Medulla oblongata (tissue), 1 donor: ENCODE data around the gene SIT1.

Experiments
- DNase-seq: peaks from one replicate; pipeline ENCODE4 v3.0.0-alpha.2; 2015; ENCODE audit errors: extremely low spot score

Gene SIT1

DNA sequence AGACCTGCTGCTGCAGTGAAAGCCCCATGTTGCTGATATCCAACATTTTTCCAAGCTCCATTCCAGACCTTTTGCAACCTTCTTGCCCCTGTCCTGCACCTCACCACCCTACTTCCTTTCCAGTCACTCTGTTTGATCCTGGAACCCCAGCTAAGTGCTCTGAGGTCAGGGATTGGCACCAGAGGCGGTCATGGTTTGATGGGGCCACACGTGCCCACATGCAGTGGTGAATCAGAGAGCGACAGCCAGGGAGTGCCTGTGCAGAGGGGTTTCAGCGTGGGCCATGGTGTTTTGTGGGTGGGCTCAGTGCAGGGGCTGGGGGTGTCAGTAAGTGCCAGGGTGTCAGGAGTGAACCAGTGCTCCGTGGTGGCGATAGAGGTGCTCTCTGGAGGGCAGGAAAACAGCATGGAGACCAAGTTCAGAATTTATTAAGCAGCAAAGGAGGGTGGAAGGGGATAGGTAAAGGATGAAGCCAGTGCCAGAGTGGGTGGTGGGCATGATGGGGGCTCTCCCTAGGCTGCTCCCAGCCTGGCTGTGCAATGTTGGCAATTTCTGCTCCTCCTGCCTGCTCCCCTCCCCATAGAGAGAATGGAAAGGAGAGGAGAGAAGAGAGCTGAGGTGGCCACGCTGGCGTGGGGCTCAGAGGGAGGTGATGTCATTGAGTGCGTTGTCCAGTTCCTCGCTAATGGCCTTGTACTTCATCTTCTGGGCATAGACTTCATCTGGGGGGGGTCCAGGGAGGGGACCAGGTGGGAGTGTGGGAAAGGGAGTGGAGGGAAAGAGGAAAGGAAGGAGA is 32.0 kb upstream of the SIT1 start:
- DNase-seq: no peak

DNA sequence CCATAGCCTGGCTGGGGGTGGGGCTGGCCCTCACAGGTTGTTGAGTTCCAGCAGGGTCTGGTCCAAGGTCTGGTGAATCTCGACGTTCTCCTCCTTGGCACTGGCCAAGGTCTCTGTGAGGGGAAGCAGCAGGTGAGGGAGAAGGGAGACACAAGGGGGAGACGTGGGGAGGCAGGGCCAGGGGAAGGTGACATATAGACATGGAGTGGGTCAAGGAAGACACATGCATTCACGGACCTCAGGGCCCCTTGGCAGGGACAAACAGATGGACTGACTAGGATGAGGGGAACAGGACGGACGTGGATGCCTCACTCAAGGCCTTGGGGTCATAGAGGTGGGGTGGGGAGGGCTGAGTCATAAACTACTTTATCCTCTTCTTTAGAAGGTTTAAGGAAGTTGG is 31.3 kb upstream of the SIT1 start:
- DNase-seq: no peak

DNA sequence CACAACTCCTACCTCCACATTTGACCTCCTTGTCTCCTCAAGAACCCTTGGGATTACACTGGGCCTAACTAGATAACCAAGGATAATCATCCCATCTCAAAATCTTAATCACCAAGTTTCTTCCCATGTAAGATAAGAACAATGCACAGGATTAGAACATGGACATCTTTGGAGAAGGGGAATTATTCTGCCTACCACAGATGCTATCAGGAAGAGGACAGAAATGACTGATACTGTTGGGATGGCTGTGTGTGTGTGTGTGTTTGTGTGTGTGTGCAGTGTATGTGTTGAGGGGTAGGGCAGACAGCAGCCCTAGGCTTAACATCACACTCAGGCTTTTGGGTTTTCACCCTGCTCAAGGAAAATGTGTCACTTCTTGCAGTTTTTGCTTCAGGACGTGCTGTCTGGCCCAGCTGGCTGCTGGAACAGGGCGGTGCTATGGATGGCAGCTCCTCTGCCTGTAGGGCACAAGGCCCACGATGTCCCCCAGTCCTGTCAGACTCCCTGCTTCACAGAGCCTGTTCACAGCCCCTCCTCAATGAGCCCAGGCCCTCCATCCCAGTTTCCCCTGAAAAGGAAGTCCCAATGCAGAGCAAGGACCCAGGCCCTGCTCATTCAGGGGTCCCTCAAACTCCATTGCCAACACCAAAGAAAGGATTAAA is 30.7 kb upstream of the SIT1 start:
- no peak for DNase-seq

DNA sequence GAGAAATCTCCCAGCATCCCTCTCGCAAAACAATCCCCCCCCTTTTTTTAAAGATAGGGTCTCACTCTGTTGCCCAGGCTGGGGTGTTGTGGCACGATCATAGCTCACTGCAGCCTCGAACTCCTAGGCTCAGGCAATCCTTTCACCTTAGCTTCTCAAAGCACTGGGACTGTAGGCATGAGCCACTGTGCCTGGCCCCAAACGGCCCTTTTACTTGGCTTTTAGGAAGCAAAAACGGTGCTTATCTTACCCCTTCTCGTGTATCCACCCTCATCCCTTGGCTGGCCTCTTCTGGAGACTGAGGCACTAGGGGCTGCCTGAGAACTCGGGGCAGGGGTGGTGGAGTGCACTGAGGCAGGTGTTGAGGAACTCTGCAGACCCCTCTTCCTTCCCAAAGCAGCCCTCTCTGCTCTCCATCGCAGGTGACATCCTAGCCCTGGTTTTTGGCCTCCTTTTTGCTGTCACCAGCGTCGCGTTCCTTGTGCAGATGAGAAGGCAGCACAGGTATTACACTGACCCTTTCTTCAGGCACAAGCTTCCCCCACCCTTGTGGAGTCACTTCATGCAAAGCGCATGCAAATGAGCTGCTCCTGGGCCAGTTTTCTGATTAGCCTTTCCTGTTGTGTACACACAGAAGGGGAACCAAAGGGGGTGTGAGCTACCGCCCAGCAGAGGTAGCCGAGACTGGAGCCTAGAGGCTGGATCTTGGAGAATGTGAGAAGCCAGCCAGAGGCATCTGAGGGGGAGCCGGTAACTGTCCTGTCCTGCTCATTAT is 29.8 kb upstream of the SIT1 start:
- DNase-seq: no peak

DNA sequence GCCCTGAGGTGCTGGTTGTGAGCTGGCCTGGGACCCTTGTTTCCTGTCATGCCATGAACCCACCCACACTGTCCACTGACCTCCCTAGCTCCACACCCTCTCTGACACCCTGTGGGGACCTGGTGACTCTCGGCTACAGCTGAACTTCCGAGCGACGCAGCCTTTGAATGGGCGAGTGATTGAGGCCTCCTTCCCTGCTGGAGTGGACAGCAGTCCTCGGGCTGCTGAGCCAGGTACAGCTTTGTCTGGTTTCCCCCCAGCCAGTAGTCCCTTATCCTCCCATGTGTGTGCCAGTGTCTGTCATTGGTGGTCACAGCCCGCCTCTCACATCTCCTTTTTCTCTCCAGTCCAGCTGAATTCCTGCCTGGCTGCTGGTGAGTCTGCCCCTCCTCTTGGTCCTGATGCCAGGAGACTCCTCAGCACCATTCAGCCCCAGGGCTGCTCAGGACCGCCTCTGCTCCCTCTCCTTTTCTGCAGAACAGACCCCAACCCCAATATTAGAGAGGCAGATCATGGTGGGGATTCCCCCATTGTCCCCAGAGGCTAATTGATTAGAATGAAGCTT is 29.1 kb upstream of the SIT1 start:
- DNase-seq: no peak

DNA sequence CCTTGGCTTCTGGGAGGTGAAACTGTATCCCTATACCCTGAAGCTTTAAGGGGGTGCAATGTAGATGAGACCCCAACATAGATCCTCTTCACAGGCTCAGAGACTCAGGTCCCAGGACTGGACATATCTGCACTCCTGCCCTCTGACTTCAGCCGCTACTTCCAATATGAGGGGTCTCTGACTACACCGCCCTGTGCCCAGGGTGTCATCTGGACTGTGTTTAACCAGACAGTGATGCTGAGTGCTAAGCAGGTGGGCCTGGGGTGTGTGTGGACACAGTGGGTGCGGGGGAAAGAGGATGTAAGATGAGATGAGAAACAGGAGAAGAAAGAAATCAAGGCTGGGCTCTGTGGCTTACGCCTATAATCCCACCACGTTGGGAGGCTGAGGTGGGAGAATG is 28.4 kb upstream of the SIT1 start:
- no peak for DNase-seq

DNA sequence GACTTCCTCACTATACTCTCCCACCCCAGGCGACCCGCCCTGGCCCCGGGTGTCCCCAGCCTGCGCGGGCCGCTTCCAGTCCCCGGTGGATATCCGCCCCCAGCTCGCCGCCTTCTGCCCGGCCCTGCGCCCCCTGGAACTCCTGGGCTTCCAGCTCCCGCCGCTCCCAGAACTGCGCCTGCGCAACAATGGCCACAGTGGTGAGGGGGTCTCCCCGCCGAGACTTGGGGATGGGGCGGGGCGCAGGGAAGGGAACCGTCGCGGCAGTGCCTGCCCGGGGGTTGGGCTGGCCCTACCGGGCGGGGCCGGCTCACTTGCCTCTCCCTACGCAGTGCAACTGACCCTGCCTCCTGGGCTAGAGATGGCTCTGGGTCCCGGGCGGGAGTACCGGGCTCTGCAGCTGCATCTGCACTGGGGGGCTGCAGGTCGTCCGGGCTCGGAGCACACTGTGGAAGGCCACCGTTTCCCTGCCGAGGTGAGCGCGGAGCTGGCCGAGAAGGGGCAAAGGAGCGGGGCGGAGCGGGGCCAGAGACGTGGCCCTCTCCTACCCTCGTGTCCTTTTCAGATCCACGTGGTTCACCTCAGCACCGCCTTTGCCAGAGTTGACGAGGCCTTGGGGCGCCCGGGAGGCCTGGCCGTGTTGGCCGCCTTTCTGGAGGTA is 25.1 kb upstream of the SIT1 start:
- DNase-seq: no peak

DNA sequence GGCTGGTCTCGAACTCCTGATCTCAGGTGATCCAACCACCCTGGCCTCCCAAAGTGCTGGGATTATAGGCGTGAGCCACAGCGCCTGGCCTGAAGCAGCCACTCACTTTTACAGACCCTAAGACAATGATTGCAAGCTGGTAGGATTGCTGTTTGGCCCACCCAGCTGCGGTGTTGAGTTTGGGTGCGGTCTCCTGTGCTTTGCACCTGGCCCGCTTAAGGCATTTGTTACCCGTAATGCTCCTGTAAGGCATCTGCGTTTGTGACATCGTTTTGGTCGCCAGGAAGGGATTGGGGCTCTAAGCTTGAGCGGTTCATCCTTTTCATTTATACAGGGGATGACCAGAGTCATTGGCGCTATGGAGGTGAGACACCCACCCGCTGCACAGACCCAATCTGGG is 24.5 kb upstream of the SIT1 start:
- no peak for DNase-seq

DNA sequence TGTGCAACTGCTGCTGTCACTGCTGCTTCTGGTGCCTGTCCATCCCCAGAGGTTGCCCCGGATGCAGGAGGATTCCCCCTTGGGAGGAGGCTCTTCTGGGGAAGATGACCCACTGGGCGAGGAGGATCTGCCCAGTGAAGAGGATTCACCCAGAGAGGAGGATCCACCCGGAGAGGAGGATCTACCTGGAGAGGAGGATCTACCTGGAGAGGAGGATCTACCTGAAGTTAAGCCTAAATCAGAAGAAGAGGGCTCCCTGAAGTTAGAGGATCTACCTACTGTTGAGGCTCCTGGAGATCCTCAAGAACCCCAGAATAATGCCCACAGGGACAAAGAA is 23.3 kb upstream of the SIT1 start:
- no peak for DNase-seq

DNA sequence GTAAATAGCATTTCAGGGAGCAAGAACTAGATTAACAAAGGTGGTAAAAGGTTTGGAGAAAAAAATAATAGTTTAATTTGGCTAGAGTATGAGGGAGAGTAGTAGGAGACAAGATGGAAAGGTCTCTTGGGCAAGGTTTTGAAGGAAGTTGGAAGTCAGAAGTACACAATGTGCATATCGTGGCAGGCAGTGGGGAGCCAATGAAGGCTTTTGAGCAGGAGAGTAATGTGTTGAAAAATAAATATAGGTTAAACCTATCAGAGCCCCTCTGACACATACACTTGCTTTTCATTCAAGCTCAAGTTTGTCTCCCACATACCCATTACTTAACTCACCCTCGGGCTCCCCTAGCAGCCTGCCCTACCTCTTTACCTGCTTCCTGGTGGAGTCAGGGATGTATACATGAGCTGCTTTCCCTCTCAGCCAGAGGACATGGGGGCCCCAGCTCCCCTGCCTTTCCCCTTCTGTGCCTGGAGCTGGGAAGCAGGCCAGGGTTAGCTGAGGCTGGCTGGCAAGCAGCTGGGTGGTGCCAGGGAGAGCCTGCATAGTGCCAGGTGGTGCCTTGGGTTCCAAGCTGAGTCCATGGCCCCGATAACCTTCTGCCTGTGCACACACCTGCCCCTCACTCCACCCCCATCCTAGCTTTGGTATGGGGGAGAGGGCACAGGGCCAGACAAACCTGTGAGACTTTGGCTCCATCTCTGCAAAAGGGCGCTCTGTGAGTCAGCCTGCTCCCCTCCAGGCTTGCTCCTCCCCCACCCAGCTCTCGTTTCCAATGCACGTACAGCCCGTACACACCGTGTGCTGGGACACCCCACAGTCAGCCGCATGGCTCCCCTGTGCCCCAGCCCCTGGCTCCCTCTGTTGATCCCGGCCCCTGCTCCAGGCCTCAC is 22.6 kb upstream of the SIT1 start, which contains the start of gene CA9:
CA9 (plus strand) TSS at position 797 of the 893 bp plus-strand sequence; CDS start at position 829, 32 bp downstream.
- peak; percentile 47 for DNase-seq

DNA sequence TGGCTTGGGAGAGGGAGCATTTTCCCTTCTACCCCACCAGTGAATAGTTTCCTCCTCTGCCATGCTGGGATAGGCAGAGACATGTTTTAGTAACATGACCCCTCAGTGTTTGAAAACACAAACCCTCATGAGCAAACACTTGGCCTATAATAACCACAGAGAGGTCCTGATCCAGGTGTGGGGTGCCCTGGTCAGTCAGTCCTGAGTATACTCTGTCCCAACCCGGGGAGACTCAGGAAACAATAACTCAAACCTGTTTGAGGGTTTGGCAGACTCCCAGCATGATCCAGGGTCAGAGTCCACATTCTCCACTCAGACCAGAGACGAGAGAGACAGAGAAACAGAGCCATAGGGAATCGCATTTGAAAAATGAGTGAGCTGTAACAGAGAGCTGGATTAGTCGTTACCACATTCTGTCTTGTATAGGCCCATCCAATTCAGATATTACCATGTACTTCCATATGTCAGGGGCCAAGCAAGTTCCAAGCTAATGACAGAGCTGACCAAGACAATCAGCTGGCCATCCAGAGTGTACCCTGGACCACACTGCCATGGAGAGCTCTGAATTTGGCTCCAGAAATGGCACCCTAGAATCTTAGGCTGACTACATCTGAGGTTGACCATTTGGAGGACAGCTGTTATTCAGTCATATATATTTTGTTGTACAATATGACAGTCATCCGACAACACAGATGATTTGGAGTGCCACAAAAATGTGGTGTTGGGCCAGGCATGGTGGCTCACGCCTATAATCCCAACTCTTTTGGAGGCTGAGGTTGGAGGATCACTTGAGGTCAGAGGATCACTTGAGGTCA is 18.8 kb upstream of the SIT1 start:
- no peak for DNase-seq

DNA sequence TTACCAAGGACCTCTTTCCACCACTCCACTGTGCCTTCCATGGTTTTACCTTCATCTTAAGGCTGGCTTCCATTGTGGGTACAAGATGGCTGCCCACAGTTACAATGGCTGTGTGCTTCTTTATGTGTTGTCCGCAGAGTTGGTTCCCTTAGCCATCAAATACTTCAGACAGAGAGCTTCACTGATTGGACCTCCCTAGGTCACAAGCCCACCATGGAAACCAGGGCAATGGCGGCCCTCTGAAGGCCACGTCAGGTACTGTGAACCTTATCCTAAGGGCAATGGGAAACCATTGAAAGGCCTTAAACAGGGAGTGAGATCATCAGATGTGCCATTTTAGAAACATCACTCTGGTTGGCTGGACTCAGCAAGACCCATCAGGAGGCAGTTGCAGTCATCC is 17.2 kb upstream of the SIT1 start:
- no peak for DNase-seq

DNA sequence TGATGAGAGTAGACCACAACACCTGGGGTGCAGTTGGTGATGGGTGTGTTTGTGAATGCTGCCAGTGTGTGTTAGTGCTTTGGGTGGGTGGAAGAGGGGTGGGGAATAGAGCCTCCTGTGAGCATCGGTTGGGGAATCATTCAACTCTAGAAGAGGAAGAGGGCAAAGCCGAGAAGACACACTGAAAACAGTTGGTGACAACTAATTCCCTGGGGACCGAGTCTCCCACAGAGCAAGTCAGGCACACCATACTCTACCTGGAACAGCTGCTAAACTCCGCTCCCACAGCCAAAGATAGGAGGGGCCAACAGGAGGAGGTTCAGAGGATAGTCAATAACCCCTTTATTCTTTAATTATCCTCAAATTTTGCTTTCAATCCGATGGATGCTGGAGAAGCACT is 15.8 kb upstream of the SIT1 start:
- no peak for DNase-seq

DNA sequence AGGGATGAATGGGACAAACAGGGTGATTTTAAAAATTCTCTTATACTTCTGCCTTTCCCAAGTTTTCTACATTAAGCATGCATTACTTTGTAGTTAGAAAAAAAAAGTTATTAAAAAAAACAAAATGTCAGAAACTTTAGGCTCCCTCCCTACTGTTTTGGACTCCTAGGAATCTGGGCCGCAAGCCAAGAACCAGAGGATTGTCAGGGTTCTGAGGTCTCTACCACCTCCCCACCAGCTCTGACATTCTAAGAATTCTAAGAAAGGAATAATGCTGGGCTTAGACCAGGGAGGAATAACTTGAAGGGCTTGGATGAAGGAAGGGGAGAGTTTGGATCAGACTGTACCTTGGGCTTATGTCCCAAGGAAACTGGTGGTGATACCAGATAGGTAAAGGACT is 15.3 kb upstream of the SIT1 start:
- DNase-seq: no peak

DNA sequence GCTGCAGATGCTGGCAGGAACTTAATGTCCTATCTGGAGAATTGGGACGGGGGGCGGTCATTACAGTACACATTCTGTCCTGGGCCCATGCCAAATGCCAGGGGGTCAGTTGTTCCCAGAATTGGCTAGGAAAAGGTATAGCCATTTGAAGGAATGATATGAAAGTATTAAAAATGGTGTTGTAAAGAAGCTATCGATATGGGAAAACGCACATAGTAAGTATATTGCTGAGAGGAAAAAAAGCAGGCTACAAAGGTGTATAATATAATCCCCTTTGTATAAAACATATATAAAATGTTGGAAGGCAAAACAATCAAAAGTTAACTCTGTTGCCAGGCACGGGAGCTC is 14.7 kb upstream of the SIT1 start:
- no peak for DNase-seq

DNA sequence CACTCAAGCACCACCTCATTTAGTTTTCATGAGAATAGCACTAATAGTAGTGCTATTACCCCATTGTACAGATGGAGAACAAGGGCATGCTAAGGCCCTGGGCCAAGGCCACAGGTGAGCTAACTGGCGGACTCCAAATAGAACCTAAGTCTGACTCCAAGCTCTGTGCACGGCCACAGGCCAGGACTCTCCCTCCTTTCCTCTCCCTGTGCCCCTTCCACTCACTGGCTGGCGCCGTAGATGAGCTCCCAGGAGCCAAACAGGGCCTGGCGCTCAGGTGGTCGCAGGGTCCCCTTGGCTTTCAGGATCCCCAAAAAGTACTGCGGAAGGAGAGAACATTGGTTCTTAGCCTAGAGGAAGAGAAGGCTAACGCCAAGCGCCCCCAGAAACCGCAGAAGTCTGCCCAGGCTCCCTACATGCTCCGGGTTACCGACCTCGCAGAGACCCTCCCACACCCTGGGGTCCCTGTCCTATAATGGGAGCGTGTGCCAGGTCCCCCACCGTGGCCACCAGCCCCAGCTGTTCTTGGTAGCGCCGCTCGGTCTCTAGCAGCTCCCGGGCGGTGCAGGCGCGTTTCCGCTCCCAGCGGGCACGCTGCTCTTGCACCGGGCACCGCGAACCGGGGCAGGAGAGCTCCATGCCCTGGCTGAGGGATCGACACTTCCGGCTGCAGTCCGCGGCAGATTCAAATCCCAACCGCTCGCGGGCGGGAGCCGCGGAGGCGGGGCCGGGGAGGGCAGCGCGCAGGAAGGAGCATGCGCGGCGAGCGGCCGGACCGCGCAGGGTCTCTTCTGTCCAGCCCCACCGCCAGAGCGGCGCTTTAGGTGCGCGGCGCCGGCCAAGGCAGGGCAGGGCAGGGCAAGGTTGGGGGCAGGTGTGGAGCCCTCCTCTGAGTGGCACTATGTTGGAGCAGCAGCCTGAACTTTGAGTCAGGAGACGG is 14.1 kb upstream of the SIT1 start, which contains the start of gene ARHGEF39:
ARHGEF39 (minus strand) TSS at position 665 of the 940 bp plus-strand sequence; CDS start at position 639, 26 bp downstream.
- DNase-seq: peak; percentile 71

DNA sequence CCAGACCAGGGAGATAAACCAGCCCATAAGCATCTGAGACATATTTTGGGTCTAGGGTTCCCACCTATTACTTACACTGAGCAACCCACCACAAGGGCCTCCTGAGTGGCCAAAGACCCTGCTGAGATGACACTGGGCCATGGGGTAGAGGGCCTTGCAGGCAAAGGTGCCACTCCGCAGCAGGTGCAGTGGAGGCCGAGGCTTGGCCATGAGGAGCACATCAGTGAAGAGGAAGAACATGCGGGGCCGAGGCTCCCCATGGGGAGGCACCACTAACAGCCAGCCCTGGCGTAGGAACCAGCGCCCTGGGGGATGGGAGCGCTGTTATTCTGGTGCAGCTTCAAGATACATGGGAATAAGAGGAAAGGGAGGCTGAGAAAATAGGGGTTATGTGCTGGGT is 11.7 kb upstream of the SIT1 start:
- DNase-seq: no peak

DNA sequence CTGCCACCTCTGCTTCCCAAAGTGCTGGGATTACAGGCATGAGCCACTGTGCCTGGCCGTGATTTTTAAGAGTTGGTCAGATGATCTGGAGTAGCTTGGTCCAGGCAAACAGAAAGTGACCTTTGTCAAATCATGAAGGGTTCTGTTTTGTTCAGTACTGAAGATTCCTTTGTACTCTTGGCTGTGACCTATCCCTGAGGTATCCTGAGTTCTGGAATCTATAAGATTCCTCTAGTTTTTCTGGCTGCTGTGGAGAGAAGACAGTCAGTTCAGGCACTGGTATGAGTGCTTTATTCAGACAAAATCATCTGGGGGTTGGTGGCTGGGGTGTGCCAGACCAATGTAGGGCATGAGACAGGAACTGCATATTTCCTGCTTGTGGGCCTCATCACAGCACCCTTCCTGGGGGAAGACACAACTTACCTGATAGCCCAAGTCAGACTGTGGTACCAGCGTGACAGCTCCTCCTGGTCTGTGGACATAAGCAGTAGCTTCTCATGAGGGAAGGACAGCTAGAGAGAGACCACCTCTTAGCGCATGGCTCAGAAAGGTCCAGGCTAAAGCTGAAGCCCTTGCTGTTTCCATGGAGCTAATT is 11.1 kb upstream of the SIT1 start:
- DNase-seq: no peak
